LNCAP (cell line): Measurements from ENCODE around the gene WNT1.

Source experiments
- TF ChIP-seq, protein P1 (sequence below): fragments of 450-650 bp; IDR thresholded peaks from 2 replicates; pipeline ENCODE4 v1.5.1; 2017; ENCODE audit warnings: mild to moderate bottlenecking

Gene WNT1

DNA sequence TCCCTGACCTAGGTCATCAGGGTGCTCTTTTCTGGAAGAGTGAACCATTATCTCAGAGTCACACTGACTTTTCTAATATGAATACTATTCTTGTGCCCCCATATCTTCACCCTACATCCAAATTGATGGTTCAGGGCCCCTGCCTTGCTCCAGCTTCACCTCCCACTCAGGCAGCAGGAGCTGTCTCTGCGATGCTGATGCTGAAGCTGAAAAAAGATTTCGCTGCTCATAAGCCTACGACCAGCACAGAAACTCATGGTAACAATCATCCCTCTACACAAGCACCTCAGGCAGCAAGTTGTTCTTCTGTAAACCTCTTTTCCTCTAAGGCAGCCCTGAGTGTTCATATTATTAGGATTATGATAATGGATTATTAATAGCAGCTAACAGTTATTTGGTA is 24.1 kb upstream of the WNT1 start:
- TF ChIP-seq, protein P1, sequence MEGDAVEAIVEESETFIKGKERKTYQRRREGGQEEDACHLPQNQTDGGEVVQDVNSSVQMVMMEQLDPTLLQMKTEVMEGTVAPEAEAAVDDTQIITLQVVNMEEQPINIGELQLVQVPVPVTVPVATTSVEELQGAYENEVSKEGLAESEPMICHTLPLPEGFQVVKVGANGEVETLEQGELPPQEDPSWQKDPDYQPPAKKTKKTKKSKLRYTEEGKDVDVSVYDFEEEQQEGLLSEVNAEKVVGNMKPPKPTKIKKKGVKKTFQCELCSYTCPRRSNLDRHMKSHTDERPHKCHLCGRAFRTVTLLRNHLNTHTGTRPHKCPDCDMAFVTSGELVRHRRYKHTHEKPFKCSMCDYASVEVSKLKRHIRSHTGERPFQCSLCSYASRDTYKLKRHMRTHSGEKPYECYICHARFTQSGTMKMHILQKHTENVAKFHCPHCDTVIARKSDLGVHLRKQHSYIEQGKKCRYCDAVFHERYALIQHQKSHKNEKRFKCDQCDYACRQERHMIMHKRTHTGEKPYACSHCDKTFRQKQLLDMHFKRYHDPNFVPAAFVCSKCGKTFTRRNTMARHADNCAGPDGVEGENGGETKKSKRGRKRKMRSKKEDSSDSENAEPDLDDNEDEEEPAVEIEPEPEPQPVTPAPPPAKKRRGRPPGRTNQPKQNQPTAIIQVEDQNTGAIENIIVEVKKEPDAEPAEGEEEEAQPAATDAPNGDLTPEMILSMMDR = no peak

DNA sequence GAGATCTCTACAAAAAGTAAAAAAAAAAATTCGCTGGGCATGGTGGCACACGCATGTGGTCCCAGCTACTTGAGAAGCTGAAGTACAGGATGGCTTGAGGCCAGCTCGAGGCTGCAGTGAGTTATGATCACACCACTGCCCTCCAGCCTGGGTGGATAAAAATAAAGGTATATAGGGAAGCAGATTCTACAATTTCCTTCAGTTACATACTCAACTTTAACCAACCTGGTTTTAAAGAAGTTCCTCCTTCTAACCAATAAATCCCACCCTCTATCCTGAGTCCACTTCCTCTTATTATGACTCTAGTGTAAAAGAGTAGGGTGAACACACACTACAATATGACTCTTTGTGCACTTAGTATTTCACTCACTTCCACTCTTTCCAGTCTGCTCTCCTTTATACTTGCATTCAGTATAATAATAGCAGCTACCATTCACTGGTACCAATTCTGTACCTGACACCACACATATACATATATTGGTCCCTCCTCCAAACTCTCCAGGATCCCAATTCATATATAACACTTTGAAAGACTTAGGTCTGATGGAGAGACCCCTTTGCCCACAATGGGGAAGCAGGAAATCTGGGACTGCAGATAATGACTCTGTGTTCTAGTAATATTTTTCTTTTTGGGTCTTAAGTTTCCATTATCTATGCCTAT is 23.2 kb upstream of the WNT1 start:
- TF ChIP-seq, protein P1 = no peak

DNA sequence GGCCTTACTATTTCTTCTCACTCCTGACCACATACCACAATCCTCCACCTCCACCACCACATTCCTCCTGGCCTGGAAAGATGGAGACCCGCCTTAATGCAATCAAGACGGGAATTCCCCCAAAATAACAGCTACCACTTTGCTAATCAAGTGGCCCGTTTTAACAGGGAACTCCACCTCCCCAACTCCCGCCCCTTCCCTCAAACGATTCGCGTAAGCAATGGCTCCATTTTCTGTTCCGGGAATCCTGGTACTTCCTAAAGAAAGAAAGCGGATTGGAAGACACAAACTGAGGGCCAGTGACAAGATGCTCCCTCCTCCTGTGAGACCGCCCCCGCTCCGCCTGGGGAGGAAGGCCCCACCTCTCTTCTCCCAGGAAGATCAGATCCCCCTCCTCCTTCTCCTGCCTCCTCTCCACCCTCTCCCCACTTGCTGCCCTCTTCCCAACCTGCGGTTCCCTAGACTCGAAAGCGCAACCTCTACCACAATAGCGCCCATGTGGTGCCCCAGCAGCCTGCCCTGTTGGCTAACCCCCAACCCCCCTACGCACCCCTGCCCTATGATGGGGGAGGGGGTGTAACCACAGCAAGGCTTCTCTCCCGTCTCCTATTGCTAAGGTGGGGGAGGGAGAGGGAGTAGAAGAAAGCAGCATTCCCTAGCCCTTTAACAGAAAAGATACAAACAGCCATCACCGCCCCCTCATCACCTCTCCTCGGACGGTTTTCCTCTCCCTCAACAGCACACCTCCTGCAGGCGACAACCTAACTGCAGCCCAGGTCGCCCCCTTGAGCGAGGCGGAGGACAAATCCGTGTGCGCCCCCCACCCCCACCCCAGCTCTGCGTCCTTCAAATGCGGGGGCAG is 21.6 kb upstream of the WNT1 start:
- TF ChIP-seq, protein P1 = no peak

DNA sequence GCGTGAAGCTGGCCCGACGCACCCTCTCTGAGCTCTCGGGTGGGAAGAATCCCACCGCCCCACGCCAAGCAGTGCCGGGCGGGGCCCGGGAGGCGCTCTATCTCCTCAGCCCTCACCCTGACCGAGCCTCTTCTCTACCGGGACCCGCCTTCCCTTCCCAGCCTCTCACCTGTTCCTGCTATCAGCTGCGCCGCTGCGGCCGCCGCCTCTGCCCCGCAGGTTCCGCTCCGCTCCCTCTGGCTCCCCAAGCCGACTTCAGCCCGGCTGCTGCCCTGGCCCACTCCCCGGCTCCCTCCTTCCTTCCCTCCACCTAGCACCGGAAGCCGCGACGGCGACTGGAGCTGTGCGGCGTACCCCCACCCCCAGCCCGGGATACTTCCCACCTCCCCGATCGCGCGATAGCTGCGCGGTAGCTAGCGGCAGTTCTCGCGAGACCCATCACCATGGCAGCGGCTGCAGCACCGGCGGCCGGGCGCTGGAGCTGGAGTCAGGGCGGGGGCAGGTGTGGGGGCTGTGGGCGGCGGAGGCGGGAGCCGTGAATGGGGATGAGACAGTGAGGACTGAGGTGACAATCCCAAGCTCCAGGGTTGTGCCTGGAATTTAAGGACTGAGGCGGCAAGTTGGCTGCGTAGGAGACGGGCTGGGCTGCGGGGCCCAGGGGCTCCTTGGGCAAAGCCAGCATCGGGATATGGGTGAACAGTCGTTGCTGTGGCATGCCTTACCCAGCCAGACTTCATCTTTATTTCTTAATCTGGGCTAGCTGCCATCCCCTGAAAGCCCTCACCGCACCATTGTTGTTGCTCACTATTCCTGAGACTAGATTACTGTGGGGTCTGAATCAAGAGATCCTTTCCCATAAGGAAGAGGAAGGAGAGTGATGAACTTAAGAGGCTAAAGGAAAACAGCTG is 20.7 kb upstream of the WNT1 start, which contains the start of gene ARF3:
TSS of gene ARF3 (minus strand) at position 347 of the 908 bp plus-strand sequence. CDS start 16,392 bp downstream, outside the sequence.
- TF ChIP-seq, protein P1 = no peak

DNA sequence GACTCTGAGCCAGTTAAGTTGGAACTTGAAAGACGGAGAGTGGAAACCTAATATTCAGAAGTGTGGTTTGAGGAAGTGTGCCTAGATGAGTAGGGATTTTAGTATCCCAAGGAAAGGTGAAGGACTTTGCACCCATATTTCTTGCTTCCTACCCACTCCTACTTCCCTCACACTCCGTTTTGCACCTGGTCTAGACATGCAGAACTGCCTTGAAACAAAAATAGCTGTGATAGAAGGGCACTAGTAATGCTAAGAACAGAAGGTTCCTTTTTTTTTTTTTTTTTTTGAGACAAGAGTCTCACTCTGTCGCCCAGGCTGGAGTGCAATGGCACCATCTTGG is 20.1 kb upstream of the WNT1 start:
- TF ChIP-seq, protein P1 = no peak

DNA sequence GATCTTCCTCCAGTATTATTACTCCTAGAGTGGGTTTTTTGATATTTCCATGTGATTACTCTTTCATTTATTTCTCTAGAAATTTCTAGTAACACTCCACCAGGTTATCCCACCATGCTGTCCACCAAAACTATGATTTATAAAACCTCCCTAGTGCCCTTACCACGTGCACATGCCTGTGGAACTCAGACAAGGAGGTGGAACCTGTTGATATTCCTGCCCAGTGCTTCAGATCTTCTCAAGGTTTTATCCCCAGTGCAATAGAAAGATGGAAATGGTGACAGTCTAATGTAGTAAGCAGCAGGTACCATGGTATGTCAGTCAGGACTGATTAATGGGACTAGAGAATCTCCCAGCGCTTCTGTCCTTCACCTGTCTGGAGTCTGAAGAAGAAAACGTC is 17.3 kb upstream of the WNT1 start:
- TF ChIP-seq, protein P1 = no peak

DNA sequence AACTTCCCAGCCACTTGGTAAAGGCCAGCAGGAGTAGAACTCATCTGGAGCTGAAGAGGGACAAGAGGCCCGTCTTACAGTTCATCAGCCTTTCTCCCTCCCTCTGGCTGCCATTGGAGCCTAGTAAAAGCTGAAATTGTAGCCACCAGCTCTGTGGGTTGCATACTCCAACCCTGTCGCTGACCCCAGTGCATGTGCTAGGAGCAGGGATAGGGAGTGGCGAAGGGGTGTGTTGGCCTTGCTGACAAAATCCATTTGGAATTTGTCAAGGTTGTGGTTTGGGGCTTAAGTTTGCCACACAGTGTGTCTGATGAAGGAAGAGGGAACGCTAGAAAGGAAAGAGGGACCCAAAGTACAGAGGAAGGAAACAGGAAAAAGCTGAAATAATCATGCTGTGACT is 16.8 kb upstream of the WNT1 start:
- TF ChIP-seq, protein P1 = no peak
